Measurements from ENCODE around the gene KAZN. TPM values are rescaled to one million over a fixed set of nuclear protein-coding genes. Genes with fewer than 3 reads are reported as not detected.

Gene KAZN
- total and polyA plus RNA-seq, 2 donors from 2014 or later, result 17.4 to 60.8 TPM

DNA sequence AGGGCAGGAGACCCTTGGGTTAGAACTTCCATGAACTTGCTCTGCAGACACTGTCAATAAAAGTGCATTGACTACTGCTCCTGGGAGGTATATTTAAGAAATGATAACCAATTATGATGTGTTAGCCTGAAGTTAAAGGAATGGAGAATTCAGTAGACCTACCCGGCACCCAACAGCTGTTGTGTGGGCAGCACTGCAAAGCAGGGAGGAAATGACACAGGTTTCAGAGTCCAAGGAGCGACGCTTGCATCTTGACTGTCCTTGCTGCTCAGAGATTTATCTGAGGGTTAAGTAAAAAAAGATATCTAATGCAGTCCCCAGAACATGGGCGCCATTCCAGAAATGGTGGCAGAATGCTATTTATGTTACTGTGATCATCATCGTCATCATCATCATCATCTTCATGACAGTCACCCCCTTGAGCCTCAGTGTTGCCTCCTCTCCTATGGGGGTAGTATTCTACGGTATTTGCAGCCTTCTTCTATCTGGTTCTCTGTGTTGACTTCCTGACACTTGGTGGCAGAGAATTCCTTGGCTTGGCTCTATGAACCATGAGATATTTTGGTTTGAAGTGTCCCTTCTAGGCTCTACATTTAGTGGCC, 225.9 kb downstream of the KAZN start:
- FAIRE-seq (no peak), DNase-seq (no peak)
- no peaks in the 10 kb centered on the region for H3K9me3 ChIP-seq (ENCODE audit: control insufficient read depth in 2 of 3, insufficient read depth in 1 of 3, low read length in 3 of 3)
- TF ChIP-seq, protein P1, sequence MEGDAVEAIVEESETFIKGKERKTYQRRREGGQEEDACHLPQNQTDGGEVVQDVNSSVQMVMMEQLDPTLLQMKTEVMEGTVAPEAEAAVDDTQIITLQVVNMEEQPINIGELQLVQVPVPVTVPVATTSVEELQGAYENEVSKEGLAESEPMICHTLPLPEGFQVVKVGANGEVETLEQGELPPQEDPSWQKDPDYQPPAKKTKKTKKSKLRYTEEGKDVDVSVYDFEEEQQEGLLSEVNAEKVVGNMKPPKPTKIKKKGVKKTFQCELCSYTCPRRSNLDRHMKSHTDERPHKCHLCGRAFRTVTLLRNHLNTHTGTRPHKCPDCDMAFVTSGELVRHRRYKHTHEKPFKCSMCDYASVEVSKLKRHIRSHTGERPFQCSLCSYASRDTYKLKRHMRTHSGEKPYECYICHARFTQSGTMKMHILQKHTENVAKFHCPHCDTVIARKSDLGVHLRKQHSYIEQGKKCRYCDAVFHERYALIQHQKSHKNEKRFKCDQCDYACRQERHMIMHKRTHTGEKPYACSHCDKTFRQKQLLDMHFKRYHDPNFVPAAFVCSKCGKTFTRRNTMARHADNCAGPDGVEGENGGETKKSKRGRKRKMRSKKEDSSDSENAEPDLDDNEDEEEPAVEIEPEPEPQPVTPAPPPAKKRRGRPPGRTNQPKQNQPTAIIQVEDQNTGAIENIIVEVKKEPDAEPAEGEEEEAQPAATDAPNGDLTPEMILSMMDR (IDR thresholded peaks at IDR 0.05; ENCODE audit: borderline replicate concordance, extremely low read depth, insufficient read depth), result no peak
- H3K4me3 ChIP-seq (ENCODE audit: low read length in 3 of 3), result no peak overlapping the region
- no peaks in the 10 kb centered on the region for H3K36me3 ChIP-seq (ENCODE audit: control insufficient read depth in 2 of 3, insufficient read depth in 3 of 3, low read length in 3 of 3)
- H3K27me3 ChIP-seq (ENCODE audit: control insufficient read depth, insufficient read depth, low read length), result no peaks in the 10 kb centered on the region
- no peak overlapping the region for H3K9ac ChIP-seq (ENCODE audit: low read length in 3 of 3)
- H3K4me1 ChIP-seq (ENCODE audit: control insufficient read depth in 2 of 3, insufficient read depth in 2 of 3, low read depth in 1 of 3, low read length in 3 of 3), result no peaks in the 10 kb centered on the region
- intact Hi-C loops (cut with DNase I), result no loop called here
- no peak overlapping the region for H3K27ac ChIP-seq (ENCODE audit: low read depth in 2 of 2, low read length in 2 of 2)

DNA sequence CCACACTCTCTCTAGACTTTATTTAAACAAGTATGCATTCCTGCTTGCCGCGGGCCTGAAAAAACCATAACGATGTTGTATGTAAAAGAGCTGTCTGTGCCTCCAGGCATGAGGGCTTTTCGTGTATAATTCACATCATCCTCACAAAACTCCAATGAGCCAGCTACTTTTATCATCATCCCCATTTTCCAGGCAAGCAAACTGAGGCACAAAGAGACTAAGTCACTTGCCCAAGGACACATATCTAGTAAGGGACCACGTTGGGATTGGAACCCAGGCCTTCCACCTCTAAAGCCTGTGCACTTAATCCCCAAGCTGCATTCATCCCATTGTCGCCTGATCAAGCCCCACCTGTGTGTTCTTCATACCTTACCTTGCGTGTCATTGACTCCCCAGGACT, 226.9 kb downstream of the KAZN start:
- no peak overlapping the region for H3K4me3 ChIP-seq (ENCODE audit: low read length in 3 of 3)
- no peak overlapping the region for H3K9ac ChIP-seq (ENCODE audit: low read length in 3 of 3)
- H3K36me3 ChIP-seq (ENCODE audit: control insufficient read depth in 2 of 3, insufficient read depth in 3 of 3, low read length in 3 of 3), result no peaks in the 10 kb centered on the region
- no peaks in the 10 kb centered on the region for H3K27me3 ChIP-seq (ENCODE audit: control insufficient read depth, insufficient read depth, low read length)
- H3K9me3 ChIP-seq (ENCODE audit: control insufficient read depth in 2 of 3, insufficient read depth in 1 of 3, low read length in 3 of 3), result no peaks in the 10 kb centered on the region
- no peak for DNase-seq
- no peaks in the 10 kb centered on the region for H3K4me1 ChIP-seq (ENCODE audit: control insufficient read depth in 2 of 3, insufficient read depth in 2 of 3, low read depth in 1 of 3, low read length in 3 of 3)
- no peak overlapping the region for H3K27ac ChIP-seq (ENCODE audit: low read depth in 2 of 2, low read length in 2 of 2)
- FAIRE-seq, result no peak
- TF ChIP-seq, protein P1 (IDR thresholded peaks at IDR 0.05; ENCODE audit: borderline replicate concordance, extremely low read depth, insufficient read depth), result no peak
- intact Hi-C loops (cut with DNase I), result no loop called here

DNA sequence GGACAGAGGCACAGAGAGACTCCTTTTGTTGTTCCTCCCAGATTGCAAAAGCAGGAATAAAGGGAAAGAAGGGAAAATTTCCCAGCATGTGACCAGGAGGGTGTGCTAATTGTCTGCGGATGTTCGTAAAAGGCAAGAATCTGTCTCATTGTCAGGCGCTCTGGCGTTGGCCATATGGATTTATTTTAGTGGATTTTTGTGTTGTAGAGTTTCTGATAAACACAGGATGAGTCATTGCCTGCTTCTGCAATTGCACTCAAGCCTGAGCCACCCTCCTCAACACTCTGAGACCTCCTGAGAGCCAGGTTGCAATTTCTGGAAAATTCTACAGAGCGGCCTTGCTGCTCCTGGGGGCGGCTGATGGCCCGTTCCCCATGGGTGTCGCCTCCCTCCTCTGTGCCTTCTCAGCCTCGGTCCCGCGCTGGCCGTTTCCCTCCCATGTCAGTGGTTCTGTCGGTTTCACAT, 227.7 kb downstream of the KAZN start:
- H3K27ac ChIP-seq (ENCODE audit: low read depth in 2 of 2, low read length in 2 of 2), result no peak overlapping the region
- peak in 1 of 5 donors; percentile 37 for DNase-seq
- H3K4me1 ChIP-seq (ENCODE audit: control insufficient read depth in 2 of 3, insufficient read depth in 2 of 3, low read depth in 1 of 3, low read length in 3 of 3), result no peaks in the 10 kb centered on the region
- no peaks in the 10 kb centered on the region for H3K9me3 ChIP-seq (ENCODE audit: control insufficient read depth in 2 of 3, insufficient read depth in 1 of 3, low read length in 3 of 3)
- no peaks in the 10 kb centered on the region for H3K36me3 ChIP-seq (ENCODE audit: control insufficient read depth in 2 of 3, insufficient read depth in 3 of 3, low read length in 3 of 3)
- FAIRE-seq, result no peak
- no peak overlapping the region for H3K4me3 ChIP-seq (ENCODE audit: low read length in 3 of 3)
- no peaks in the 10 kb centered on the region for H3K27me3 ChIP-seq (ENCODE audit: control insufficient read depth, insufficient read depth, low read length)
- intact Hi-C loops (cut with DNase I), result no loop called here
- TF ChIP-seq, protein P1 (IDR thresholded peaks at IDR 0.05; ENCODE audit: borderline replicate concordance, extremely low read depth, insufficient read depth), result no peak
- no peak overlapping the region for H3K9ac ChIP-seq (ENCODE audit: low read length in 3 of 3)

Data from kidney (tissue), 14 donors.